IMR-90 (cell line): ENCODE measurements around the gene GALNT6. TPM values are rescaled to one million over a fixed set of nuclear protein-coding genes. Genes with fewer than 3 reads are reported as not detected.

Source experiments
- ATAC-seq: fragments of 200-7000 bp; cut with Tn5 transposase; 2 replicates; pipeline ENCODE4 v1.9.1; 2020; ENCODE audit warnings: low read depth, mild to moderate bottlenecking, moderate library complexity
- BruUV-seq: library from RNA; stranded (reverse); fragments of 400-500 nt; replicated peaks from 2 replicates; lab custom pipeline; 2021; lab: Mats Ljungman, UMichigan
- CTCF ChIA-PET: fragments of 300-600 bp; formaldehyde crosslinking; extraction: SDS; loops from one replicate; lab custom pipeline; 2021; ENCODE audit warnings: antibody characterized with exemption; lab: Yijun Ruan, JAX
- POLR2A ChIA-PET: fragments of 300-600 bp; sonication (Branson Sonifier 250); formaldehyde crosslinking; loops from one replicate; lab custom pipeline; 2022; ENCODE audit warnings: antibody characterized with exemption; ENCODE audit not compliant: unreplicated experiment; lab: Charles Lee
- DNase-seq: peaks from one replicate; pipeline ENCODE4 v3.0.0; 2013
- H2AFZ ChIP-seq: replicated peaks from 2 replicates; pipeline ENCODE3; 2013; ENCODE audit warnings: low read length, mild to moderate bottlenecking; ENCODE audit not compliant: poor library complexity
- H2AK5ac ChIP-seq: 2 replicates; pipeline ENCODE4 v1.6.1; 2013; ENCODE audit warnings: low read depth, low read length, inconsistent platforms
- H2AK9ac ChIP-seq: replicated peaks from 2 replicates; pipeline ENCODE3; 2013; ENCODE audit warnings: mild to moderate bottlenecking, low read depth, low read length, moderate library complexity; ENCODE audit not compliant: poor library complexity
- H2BK120ac ChIP-seq: 2 replicates; pipeline ENCODE4 v1.6.1; 2013; ENCODE audit warnings: low read depth, low read length, inconsistent platforms
- H2BK15ac ChIP-seq: 3 replicates; pipeline ENCODE4 v1.6.1; 2013; ENCODE audit warnings: low read depth, low read length, inconsistent platforms
- H2BK20ac ChIP-seq: 2 replicates; pipeline ENCODE4 v1.6.1; 2013; ENCODE audit warnings: low read depth, mild to moderate bottlenecking, inconsistent platforms, low read length, moderate library complexity
- H2BK5ac ChIP-seq: 2 replicates; pipeline ENCODE4 v1.6.1; 2013; ENCODE audit warnings: mild to moderate bottlenecking, low read depth, low read length, inconsistent platforms; ENCODE audit not compliant: poor library complexity, severe bottlenecking
- H3K14ac ChIP-seq: replicated peaks from 2 replicates; pipeline ENCODE4 v1.6.1; 2013; ENCODE audit warnings: low read depth, low read length, inconsistent platforms
- H3K18ac ChIP-seq: 2 replicates; pipeline ENCODE4 v1.6.1; 2013; ENCODE audit warnings: low read depth, low read length, control low read depth
- H3K23ac ChIP-seq: 2 replicates; pipeline ENCODE4 v1.6.1; 2013; ENCODE audit warnings: low read depth, low read length, inconsistent platforms
- H3K27ac ChIP-seq: 2 replicates; pipeline ENCODE4 v1.5.1; 2013; ENCODE audit warnings: mild to moderate bottlenecking, control low read depth, low read length; ENCODE audit not compliant: insufficient read depth
- H3K27me3 ChIP-seq: 2 replicates; pipeline ENCODE4 v1.6.1; 2013; ENCODE audit warnings: low read length; ENCODE audit not compliant: control insufficient read depth, insufficient read depth
- H3K36me3 ChIP-seq: 2 replicates; pipeline ENCODE4 v1.6.1; 2013; ENCODE audit warnings: low read length, mixed read lengths; ENCODE audit not compliant: control insufficient read depth, insufficient read depth
- H3K4ac ChIP-seq: 2 replicates; pipeline ENCODE4 v1.6.1; 2013; ENCODE audit warnings: low read depth, low read length, inconsistent platforms
- H3K4me1 ChIP-seq: 2 replicates; pipeline ENCODE4 v1.6.1; 2013; ENCODE audit warnings: low read length, mixed read lengths; ENCODE audit not compliant: control insufficient read depth, insufficient read depth
- H3K4me2 ChIP-seq: 2 replicates; pipeline ENCODE4 v1.6.1; 2013; ENCODE audit warnings: low read depth, mild to moderate bottlenecking, control low read depth, low read length, moderate library complexity
- H3K4me3 ChIP-seq: 2 replicates; pipeline ENCODE4 v1.5.1; 2013; ENCODE audit warnings: low read depth, mild to moderate bottlenecking, control low read depth, low read length, moderate library complexity; ENCODE audit not compliant: insufficient read depth
- H3K56ac ChIP-seq: 2 replicates; pipeline ENCODE4 v1.6.1; 2013; ENCODE audit warnings: low read length, inconsistent platforms; ENCODE audit not compliant: insufficient read depth; ENCODE audit errors: extremely low read depth
- H3K79me1 ChIP-seq, 2 experiments: 2 replicates each; pipeline ENCODE4 v1.6.1; 2013; ENCODE audit warnings: low read length in 2 of 2, inconsistent platforms in 1 of 2, low read depth in 1 of 2
- H3K9ac ChIP-seq: 2 replicates; pipeline ENCODE4 v1.6.1; 2013; ENCODE audit warnings: low read depth, low read length, control low read depth
- H3K9me1 ChIP-seq: 2 replicates; pipeline ENCODE4 v1.6.1; 2013; ENCODE audit warnings: low read length, inconsistent platforms; ENCODE audit not compliant: insufficient read depth
- H3K9me3 ChIP-seq: 2 replicates; pipeline ENCODE4 v1.6.1; 2013; ENCODE audit warnings: low read length; ENCODE audit not compliant: control insufficient read depth, insufficient read depth
- H4K20me1 ChIP-seq: 2 replicates; pipeline ENCODE4 v1.6.1; 2013; ENCODE audit warnings: low read length, inconsistent platforms; ENCODE audit not compliant: insufficient read depth
- H4K5ac ChIP-seq: 2 replicates; pipeline ENCODE4 v1.6.1; 2013; ENCODE audit warnings: mild to moderate bottlenecking, low read depth, low read length, control low read depth
- H4K8ac ChIP-seq, 2 experiments: 2 replicates each; pipeline ENCODE4 v1.6.1; 2013; ENCODE audit warnings: low read depth in 2 of 2, low read length in 2 of 2, control low read depth in 1 of 2, inconsistent platforms in 1 of 2
- H4K91ac ChIP-seq: 2 replicates; pipeline ENCODE4 v1.6.1; 2013; ENCODE audit warnings: low read depth, low read length, inconsistent platforms; ENCODE audit not compliant: insufficient read depth
- BHLHE40 ChIP-seq: fragments of 150-350 bp; IDR thresholded peaks from 2 replicates; pipeline ENCODE4 v1.6.1; 2016; ENCODE audit warnings: mild to moderate bottlenecking, low read depth, low read length
- CEBPB ChIP-seq: IDR thresholded peaks from 2 replicates; pipeline ENCODE4 v1.6.1; 2012; ENCODE audit warnings: low read depth, low read length, improper control_type of control experiment
- CHD1 ChIP-seq: IDR thresholded peaks from 2 replicates; pipeline ENCODE4 v1.6.1; 2012; ENCODE audit warnings: low read depth, low read length, improper control_type of control experiment
- MAFK ChIP-seq: IDR thresholded peaks from 2 replicates; pipeline ENCODE4 v1.6.1; 2012; ENCODE audit warnings: low read depth, low read length, improper control_type of control experiment
- MXI1 ChIP-seq: IDR thresholded peaks from 2 replicates; pipeline ENCODE4 v1.6.1; 2012; ENCODE audit warnings: low read depth, mild to moderate bottlenecking, low read length, moderate library complexity, borderline replicate concordance
- NFE2L2 ChIP-seq: fragments of 150-350 bp; IDR thresholded peaks from 2 replicates; pipeline ENCODE4 v1.6.1; 2016; ENCODE audit warnings: low read depth, mild to moderate bottlenecking, low read length
- POLR2A ChIP-seq: IDR thresholded peaks from 2 replicates; pipeline ENCODE4 v1.6.1; 2012; ENCODE audit warnings: mild to moderate bottlenecking, low read depth, low read length
- RAD21 ChIP-seq: IDR thresholded peaks from 2 replicates; pipeline ENCODE4 v1.6.1; 2012; ENCODE audit warnings: low read length, improper control_type of control experiment
- RCOR1 ChIP-seq: IDR thresholded peaks from 2 replicates; pipeline ENCODE4 v1.6.1; 2012; ENCODE audit warnings: mild to moderate bottlenecking, low read length, improper control_type of control experiment; ENCODE audit not compliant: insufficient replicate concordance
- WGBS, 2 experiments: methylation state at CpG; one replicate each; pipeline versions ENCODE4 v1.1.5 to v1.1.7; 2013; ENCODE audit warnings: missing lambda C conversion rate in 2 of 2; ENCODE audit not compliant: insufficient read length in 1 of 2; ENCODE audit errors: extremely low coverage in 2 of 2; 5-methylcytosine and 5-hydroxymethylcytosine counted together
- dilution Hi-C: fragments of 300-500 bp; cut with HindIII; formaldehyde crosslinking; loops from one replicate; pipeline ENCODE4 v1.14.3; 2018; ENCODE audit warnings: low sequenced_read_pairs; ENCODE audit not compliant: unreplicated experiment
- in situ Hi-C: fragments of 300-500 bp; cut with MboI; formaldehyde crosslinking; loops from 3 replicates; pipeline ENCODE4 v1.14.3; 2019; ENCODE audit warnings: low sequenced_read_pairs, inconsistent platforms, mixed read lengths
- intact Hi-C: fragments of 100-400 bp; cut with micrococcal nuclease; formaldehyde crosslinking; loops from 2 replicates; pipeline ENCODE4 v1.10.0; 2022
- polyA plus RNA-seq, 3 experiments: library from polyadenylated mRNA; depleted of rRNA; stranded (reverse); fragments of >200 nt; gene quantifications; 2 replicates each; pipeline ENCODE4 v1.2.3, GENCODE V29; 2012; ENCODE audit warnings: low replicate concordance in 1 of 3
- total RNA-seq: library from RNA; depleted of rRNA; stranded (reverse); fragments of >200 nt; gene quantifications from 2 replicates; pipeline ENCODE4 v1.2.3, GENCODE V29; 2012
- TF ChIP-seq, protein P1 (sequence below): fragments of 150-350 bp; IDR thresholded peaks from 2 replicates; pipeline ENCODE4 v1.6.1; 2017; ENCODE audit warnings: mild to moderate bottlenecking, antibody characterized with exemption, low read length, low read depth
- TF ChIP-seq, protein P2 (sequence below): conservative IDR thresholded peaks from 2 replicates; pipeline ENCODE4 v1.5.1; 2012; ENCODE audit warnings: mild to moderate bottlenecking, low read depth, low read length, improper control_type of control experiment
- TF ChIP-seq, protein P3 (sequence below): fragments of 150-350 bp; IDR thresholded peaks from 2 replicates; pipeline ENCODE4 v1.6.1; 2016; ENCODE audit warnings: low read depth, mild to moderate bottlenecking, low read length, moderate library complexity, borderline replicate concordance

Gene GALNT6
- total and polyA plus RNA-seq, 2 of the 4 experiments (the other 2 are of a cell fraction) = 17.1 to 23.7 TPM

DNA sequence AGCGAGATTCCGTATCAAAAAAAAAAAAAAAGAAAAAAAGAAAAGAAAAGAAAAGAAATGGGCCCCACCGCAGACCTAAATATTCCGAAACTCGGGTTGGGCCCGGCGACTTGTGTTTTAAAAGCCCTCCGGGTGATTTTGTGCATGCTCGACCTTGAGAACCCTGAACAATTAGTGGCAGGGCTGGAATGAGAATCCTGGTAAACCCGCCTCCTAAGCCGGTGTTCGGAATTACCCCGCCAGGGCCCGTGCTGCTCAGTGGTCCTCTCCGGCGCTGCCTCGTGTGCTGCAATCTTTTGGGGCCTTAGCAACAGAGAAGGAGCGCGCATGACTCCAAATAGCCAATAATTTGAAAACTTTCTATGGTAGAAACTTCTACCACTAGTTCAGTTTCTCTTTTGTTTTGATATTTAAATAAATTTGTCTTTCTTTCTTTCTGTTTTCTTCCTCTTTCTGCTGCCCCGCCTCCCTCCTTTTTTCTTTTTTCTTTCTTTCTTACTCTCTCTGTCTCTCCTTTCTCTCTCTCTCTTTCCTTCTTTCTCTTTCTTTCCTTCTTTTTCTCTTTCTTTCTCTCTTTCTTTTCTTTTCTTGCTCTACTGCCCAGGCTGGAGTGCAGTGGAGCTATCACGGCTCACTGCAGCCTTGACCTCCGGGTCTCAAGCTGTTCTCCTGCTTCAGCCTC, 1.5 kb upstream of the GALNT6 start:
- Histone ChIP-seq H3K4me2 (0 out of 2 replicates have a peak overlapping the region, but pooled peaks have one; percentile 18), H3K9me3 (no peaks in the 10 kb centered on the region), H3K23ac (no peak overlapping the region), H4K5ac (no peak overlapping the region), H3K4me3 (no peak overlapping the region), H3K9me1 (peaks cover 30% of the 10 kb centered on the region), H3K27me3 (no peaks in the 10 kb centered on the region), H2AK9ac (no peak overlapping the region), H2BK5ac (no peak overlapping the region), H3K4me1 (peaks cover 21% of the 10 kb centered on the region), H3K56ac (no peak overlapping the region), H4K8ac (peak overlapping the region in 1 of 2 experiments; percentile 95; a peak in 2 of 4 replicates), H2AFZ (peak overlapping the region; percentile 64), H2BK120ac (peak overlapping the region; percentile 98), H2BK20ac (peak overlapping the region; percentile 96; the same call in 1 of the 2 replicates), H3K18ac (no peak overlapping the region), H2BK15ac (peak overlapping the region; percentile 96; the same call in 2 of the 3 replicates), H2AK5ac (peak overlapping the region; percentile 99), H3K4ac (peak overlapping the region; percentile 99), H3K79me1 (peaks cover 0 to 29% of the 10 kb centered on the region in 2 experiments; a peak in 2 of 4 replicates), H3K36me3 (no peaks in the 10 kb centered on the region), H4K91ac (peak overlapping the region; percentile 97), H3K14ac (0 out of 2 replicates have a peak overlapping the region, but pooled peaks have one; percentile 95), H3K9ac (no peak overlapping the region), H4K20me1 (no peaks in the 10 kb centered on the region), H3K27ac (no peak overlapping the region)
- no peak for ATAC-seq
- no peak for DNase-seq
- WGBS, 2 experiments = 62% methylated on average over 9 of the region's 22 CpGs; no CpG with 5 or more reads in 1 of the 2 experiments
- no TSS peak for BruUV-seq
- in situ Hi-C loops (no loop called here), intact Hi-C loops (no loop called here), dilution Hi-C loops (no loop called here)
- CTCF ChIA-PET = interaction anchor here (0.7 kb wide), 1 partner anchor 78 kb away, joined by 3 read pairs; no protein-coding TSS in a partner anchor
- TF ChIP-seq BHLHE40 (no peak), CHD1 (no peak), CEBPB (no peak), POLR2A (no peak), MAFK (no peak), NFE2L2 (no peak), RAD21 (no peak), RCOR1 (no peak), MXI1 (no peak)
- TF ChIP-seq, protein P1, sequence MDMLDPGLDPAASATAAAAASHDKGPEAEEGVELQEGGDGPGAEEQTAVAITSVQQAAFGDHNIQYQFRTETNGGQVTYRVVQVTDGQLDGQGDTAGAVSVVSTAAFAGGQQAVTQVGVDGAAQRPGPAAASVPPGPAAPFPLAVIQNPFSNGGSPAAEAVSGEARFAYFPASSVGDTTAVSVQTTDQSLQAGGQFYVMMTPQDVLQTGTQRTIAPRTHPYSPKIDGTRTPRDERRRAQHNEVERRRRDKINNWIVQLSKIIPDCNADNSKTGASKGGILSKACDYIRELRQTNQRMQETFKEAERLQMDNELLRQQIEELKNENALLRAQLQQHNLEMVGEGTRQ = no peak
- TF ChIP-seq, protein P2, sequence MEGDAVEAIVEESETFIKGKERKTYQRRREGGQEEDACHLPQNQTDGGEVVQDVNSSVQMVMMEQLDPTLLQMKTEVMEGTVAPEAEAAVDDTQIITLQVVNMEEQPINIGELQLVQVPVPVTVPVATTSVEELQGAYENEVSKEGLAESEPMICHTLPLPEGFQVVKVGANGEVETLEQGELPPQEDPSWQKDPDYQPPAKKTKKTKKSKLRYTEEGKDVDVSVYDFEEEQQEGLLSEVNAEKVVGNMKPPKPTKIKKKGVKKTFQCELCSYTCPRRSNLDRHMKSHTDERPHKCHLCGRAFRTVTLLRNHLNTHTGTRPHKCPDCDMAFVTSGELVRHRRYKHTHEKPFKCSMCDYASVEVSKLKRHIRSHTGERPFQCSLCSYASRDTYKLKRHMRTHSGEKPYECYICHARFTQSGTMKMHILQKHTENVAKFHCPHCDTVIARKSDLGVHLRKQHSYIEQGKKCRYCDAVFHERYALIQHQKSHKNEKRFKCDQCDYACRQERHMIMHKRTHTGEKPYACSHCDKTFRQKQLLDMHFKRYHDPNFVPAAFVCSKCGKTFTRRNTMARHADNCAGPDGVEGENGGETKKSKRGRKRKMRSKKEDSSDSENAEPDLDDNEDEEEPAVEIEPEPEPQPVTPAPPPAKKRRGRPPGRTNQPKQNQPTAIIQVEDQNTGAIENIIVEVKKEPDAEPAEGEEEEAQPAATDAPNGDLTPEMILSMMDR = no peak
- TF ChIP-seq, protein P3, sequence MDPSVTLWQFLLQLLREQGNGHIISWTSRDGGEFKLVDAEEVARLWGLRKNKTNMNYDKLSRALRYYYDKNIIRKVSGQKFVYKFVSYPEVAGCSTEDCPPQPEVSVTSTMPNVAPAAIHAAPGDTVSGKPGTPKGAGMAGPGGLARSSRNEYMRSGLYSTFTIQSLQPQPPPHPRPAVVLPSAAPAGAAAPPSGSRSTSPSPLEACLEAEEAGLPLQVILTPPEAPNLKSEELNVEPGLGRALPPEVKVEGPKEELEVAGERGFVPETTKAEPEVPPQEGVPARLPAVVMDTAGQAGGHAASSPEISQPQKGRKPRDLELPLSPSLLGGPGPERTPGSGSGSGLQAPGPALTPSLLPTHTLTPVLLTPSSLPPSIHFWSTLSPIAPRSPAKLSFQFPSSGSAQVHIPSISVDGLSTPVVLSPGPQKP = no peak
- POLR2A ChIA-PET = no interaction called here
